Islet precursor cell (in vitro differentiated cells): ENCODE data around the gene CUX1.
"Not testable (repeated sequence)": the region's sequence is repeated elsewhere in the genome, so short reads cannot be mapped to it uniquely, and the experiment has no call there.

Experiments
- DNase-seq: peaks from one replicate; pipeline ENCODE4 v3.0.0-alpha.2; 2018

Gene CUX1

DNA sequence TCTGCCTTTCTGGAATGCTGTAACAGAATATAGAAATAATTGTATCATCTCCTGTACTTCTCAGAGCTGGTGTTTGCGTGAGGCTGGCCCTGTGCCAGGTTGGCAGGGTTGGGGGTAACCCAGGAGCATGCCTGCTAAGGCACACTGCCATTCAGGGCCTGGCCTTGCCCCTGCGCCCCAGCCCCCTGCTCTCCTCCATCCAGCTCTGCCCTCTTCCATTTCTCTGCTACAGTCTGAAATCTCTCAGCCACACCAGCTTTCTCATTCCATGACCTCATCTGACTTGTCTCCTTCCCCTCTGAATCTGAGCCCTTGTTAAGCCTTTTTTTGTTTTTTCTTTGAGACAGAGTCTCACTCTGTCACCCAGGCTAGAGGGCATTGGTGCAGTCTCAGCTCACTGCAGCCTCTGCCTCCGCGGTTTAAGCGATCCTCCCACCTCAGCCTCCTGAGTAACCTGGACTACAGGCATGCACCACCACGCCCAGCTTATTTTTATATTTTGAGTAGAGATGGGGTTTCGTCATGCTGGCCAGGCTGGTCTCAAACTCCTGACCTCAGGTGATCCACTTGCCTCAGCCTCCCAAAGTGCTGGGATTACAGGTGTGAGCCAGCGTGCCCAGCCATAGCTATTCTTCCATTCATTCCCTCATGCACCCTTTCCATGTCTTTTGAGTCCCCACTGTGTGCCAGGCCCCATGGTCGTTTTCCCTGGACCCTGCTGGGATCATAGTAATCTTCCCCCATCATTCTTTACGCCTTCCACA is 206.8 kb downstream of the CUX1 start:
- DNase-seq: no peak

DNA sequence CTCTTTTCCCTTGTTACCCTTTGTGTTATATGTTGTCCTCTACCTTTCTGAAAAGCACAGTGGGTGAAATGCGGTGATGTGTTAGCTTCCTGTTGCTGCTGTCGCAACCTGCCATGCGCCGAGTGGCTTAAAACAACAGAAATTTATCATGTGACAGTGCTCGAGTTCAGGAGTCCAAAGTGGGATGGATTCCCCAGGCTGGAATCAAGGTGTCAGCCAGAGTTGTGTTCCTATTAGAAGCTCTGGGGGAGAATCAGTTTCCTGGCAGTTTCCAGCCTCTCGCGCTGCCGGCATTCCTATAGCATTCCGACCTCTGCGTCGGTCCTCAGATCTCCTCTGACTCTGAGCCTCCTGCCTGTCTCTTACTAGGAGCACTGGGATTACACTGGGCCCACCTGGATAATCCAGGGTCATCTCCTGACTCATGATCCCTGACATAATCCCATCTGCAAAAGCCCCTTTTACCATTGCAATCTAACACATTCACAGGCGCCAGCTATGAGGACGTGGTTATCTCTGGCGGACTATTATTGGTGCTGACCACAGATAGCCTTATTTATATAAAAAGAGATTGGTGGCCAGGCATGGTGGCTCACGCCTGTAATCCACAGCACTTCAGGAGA is 207.5 kb downstream of the CUX1 start:
- DNase-seq: peak; percentile 68

GRCh38 chr7:102025777-102026176 is 208.4 kb downstream of the CUX1 start:
- not testable (repeated sequence) for DNase-seq

GRCh38 chr7:102028206-102028826 is 210.9 kb downstream of the CUX1 start:
- no peak for DNase-seq

DNA sequence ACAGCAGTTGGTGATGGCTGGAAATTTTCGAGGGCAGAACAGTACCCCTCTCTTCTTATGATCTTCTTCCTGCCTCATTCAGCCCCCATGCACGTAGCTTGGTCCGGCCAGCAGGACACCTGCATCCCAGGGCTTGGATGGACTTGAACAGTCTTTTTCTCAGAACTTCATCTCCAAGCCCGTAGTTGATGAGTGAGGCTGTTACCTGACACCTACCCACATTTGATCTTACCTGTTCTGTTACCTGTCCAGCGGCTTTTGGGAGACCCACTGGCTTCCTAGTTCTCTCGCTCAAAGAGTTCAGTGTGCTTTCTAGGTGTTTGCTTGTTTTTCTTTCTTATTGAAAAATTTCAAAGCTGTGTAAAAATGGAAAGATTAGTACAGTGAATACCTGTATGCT is 212.2 kb downstream of the CUX1 start:
- peak; percentile 52 for DNase-seq

GRCh38 chr7:102030696-102031095 is 213.3 kb downstream of the CUX1 start:
- peak; percentile 19 for DNase-seq

GRCh38 chr7:102036958-102037357 is 219.5 kb downstream of the CUX1 start:
- DNase-seq: no peak

DNA sequence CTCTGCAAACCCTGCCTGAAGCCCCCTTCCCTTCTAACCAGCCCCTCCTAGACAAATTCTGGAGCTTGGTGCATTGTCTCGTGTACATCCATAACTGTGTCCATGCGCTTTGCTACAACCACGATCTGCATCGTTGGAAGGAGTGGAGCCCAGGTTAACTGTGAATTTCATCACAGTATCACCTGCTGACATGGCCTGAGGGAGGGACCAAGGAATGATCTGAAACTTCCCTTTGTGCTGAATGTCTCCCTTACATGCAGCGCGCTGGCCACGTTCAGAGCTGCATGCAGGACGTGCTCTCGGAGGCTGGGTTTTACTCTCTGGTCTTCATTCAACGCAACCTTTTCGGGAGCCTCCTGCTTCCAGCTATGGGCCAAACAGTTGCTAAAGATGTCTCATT is 222.3 kb downstream of the CUX1 start:
- DNase-seq: no peak

- no peak for DNase-seq
Measured at GRCh38 chr7:102040569-102040968, 223.1 kb downstream of the CUX1 start.

- DNase-seq: no peak
Measured at GRCh38 chr7:102042016-102042656, 224.7 kb downstream of the CUX1 start.

DNA sequence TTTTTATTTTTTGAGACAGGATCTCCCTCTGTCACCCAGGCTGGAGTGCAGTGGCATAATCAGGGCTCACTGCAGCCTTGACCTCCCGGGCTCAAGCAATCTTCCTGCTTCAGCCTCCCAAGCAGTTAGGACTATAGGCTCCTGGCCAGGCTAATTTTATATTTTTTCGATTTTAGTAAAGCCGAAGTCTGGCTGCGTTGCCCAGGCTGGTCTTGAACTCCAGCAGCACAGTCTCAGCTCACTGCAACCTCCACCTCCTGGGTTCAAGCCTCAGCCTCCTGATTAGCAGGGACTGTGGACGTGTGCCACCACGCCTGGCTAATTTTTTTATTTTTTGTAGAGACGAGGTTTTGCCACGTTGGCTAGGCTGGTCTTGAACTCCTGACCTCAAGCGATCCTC is 225.4 kb downstream of the CUX1 start:
- DNase-seq: not testable (repeated sequence)

- DNase-seq: no peak
Measured at GRCh38 chr7:102044641-102044983, 227.2 kb downstream of the CUX1 start.

- DNase-seq: no peak
Measured at GRCh38 chr7:102044984-102045673, 227.7 kb downstream of the CUX1 start.

DNA sequence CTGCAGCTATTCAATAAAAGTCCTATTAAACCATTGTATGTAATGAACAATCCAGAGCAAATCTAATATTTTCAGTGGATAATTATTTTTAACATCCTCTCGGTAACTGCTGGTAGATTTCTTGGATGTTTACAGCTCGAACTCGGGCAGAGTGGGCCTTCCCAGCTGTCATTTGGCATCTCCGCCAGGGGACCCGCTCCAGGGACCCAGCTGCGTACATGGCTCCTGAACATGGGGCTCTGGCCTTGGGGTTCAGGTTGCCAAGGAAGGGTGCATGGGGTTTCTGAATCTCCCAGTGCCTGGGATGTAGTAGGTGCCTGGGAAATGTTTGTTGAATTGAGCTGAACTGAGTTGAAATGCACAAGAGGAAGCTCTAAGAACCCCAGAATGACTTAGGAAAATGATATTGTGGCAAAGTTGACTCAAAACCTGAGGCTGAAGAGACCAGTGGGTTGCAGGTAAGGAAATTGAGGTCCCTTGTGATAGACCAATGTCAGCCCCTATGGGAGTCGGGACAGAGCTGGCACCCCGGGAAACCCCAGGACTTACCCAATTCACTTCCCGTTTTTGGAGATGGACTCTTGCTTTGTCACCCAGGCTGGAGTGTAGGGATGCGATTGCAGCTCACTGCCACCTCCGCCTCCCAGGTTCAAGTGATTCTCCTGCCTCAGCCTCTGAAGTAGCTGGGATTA is 228.4 kb downstream of the CUX1 start:
- DNase-seq: no peak

DNA sequence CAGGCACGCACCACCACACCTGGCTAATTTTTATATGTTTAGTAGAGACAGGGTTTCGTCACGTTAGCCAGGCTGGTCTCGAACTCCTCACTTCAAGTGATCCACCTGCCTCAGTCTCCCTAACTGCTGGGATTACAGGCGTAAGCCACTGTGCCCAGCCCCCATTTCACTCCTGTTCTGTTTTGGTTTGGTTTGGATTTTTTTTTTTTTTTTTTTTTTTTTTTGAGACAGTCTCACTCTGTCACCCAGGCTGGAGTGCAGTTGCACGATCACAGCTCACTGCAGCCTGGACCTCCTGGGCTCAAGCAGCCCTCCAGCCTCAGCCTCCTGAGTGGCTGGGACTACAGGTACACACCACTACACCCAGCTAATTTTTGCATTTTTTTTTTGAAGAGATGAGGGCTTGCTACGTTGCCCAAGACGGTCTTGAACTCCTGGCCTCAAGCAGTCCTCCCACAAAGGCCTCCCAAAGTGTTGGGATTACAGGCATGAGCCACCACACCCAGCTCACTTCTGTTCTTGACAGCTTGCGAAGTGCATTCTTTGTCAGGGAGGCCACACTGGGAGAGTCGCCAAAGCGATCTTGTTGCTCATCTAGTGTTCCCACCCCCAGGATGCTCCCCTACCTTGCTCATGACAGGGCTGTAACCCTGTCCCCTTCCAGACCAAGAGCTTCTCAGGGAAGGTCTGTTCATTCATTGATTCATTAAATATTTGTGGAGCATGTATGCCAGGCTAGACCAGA is 229.1 kb downstream of the CUX1 start:
- DNase-seq: no peak

DNA sequence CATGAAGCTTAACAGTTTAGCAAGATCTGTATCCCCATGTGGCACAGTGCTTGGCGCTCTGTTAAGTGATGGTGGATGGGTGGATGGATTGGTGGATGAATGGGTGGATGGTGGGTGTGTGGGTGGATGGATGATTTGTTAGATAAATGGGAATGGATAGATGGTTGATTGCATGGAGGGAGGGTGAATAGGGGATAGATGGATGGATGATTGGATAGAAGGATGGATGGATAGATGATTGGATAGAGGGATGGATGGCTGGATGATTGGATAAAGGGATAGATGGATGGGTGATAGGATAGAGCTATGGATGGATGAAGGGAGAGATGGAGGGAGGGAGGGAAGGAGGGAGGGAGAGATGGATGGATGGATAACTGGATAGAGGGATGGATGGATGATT is 229.7 kb downstream of the CUX1 start:
- no peak for DNase-seq

- DNase-seq: no peak
Measured at GRCh38 chr7:102049765-102050164, 232.3 kb downstream of the CUX1 start.

DNA sequence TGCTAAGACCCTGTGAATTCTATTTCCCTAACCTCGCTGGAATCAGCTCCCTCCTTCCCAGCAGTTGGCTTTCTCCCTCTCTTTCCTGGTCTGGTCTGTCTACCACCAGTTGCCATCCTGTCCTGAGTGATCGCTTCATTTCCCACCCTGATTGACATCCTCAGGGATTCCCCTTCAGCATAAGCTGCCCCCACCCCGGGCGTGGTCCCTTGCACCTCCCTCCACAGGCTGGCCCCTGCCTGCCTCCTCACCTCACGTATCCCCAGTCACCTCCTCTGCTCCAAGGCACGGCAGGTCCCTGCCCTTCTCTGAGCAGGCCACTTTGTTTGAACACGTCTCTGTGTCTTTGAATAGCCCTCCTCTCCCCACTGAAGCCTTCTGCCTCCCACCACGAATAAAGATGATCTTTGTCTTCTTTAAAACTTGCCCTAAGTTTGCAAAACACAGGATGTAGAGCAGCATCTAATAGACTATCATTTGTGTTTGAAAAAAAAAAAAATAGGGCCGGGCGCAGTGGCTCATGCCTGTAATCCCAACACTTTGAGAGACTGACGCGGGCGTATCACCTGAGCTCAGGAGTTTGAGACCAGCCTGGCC is 233.5 kb downstream of the CUX1 start:
- no peak for DNase-seq

DNA sequence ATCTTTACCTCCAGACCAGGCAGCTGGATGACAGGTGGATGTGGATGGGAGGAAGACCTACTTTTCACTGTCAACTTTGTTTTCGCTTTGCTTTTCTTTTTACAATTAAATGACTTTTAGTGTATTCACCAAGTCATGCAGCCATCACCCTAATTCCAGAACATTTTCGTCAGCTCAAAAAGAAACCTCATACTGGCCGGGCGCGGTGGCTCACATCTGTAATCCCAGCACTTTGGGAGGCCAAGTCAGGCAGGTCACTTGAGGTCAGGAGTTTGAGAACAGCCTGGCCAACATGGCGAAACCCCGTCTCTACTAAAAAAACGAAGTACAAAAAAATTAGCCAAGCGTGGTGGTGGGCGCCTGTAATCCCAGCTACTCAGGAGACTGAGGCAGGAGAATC is 234.3 kb downstream of the CUX1 start:
- DNase-seq: not testable (repeated sequence)

DNA sequence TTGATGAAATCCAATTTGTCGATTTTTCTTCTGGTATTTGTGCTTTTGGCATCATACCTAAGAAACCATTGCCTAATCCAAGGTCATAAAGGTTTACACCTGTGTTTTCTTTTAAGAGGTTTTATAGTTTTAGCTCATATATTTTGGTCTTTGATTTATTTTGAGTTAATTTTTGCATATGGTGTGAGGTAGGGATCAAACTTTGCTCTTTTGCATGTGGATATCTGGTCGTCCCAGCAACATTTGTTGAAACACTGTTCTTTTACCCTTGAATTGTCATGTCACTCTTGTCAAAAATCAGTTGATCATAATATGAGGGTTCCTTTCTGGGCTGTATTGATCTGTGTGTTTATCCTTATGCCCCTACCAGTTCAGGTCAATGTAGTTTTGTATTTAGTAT is 236.7 kb downstream of the CUX1 start:
- no peak for DNase-seq

GRCh38 chr7:102055181-102055976 is 238.0 kb downstream of the CUX1 start:
- DNase-seq: no peak
